HL-60/S4 (cell line): ENCODE results near the gene OR5D13.

Experiments
- in situ Hi-C: fragments of 300-500 bp; cut with MboI; formaldehyde crosslinking; loops from 2 replicates; pipeline ENCODE4 v1.14.3; 2022; ENCODE audit warnings: low sequenced_read_pairs

OR5D13 gene

DNA sequence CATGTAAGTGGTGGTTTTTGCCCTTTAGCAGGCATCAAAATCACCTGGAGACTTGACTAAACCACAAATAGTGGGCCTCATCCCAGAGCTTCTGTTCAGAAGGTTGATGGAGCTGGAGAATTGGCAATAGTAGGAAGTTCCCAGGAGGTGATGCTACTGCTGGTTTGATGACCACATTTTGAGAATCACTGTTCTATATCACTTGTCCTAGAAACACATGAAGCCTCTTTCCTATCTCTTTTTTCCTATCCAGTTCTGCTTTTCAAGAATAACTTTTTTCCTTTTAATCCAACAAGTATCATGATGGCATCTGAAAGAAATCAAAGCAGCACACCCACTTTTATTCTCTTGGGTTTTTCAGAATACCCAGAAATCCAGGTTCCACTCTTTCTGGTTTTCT, at the start of gene OR5D13:
Gene OR5D13 (plus strand): TSS at position 301 of the 400 bp plus-strand sequence. CDS start 0 bp downstream, at position 301.
- in situ Hi-C loops, result no loop called here

- in situ Hi-C loops, result no loop called here
These were observed 46.4 kb upstream of the OR5D13 start for GRCh38 chr11:55726715-55727324.

- in situ Hi-C loops, result no loop called here
These were observed 40.3 kb upstream of the OR5D13 start for GRCh38 chr11:55732936-55733335.

DNA sequence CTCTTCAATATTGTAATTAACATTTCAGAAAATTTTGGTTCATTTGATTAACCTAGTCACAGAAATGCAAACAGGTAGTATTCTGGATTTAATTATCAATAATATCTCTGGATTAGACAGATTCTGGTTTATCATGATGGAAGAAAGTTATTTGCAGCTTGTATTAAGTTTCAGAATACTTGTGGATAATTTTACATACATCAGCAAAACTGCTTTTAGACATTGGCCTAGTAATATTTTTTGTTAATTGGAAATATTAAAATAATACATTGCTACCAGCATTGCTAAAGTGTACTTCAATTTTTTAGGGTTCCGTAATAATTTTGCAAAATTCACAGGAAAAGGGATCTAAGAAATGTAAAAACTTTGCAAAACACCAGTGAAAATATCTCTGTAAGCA, 18.4 kb downstream of the OR5D13 start:
- in situ Hi-C loops, result no loop called here

DNA sequence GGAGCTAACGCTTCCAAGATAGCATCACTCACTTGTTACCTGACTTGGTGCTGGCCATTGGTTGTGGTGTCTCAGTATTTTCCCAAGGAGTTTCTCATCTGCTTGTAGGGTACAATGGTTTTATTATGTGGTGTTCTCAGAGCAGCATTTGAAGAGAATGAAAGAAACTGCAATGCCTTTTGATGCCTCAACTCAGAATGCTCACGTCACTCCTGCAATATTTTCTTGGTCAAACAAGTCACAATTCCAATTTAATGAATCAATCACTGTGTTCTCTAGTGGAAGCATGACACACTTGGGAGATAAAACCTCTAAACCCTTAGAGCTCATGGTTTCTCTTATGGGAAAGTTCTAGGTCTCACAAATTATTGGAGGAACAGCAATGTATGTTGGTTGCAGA, 20.1 kb downstream of the OR5D13 start:
- in situ Hi-C loops, result no loop called here

- in situ Hi-C loops, result no loop called here
These were observed 22.0 kb downstream of the OR5D13 start, which contains the start of gene OR5D14 for GRCh38 chr11:55795256-55795655. OR5D14 (plus strand) TSS chr11:55795556; CDS start chr11:55795556, 0 bp downstream.

GRCh38 chr11:55806248-55806647, 33.0 kb downstream of the OR5D13 start:
- in situ Hi-C loops, result no loop called here

GRCh38 chr11:55811067-55811466, 37.8 kb downstream of the OR5D13 start, which contains the start of gene OR5L1:
OR5L1 (plus strand) TSS chr11:55811367; CDS start chr11:55811467, 100 bp downstream.
- in situ Hi-C loops, result no loop called here

GRCh38 chr11:55819330-55819729, 46.1 kb downstream of the OR5D13 start, which contains the start of gene OR5D18:
OR5D18 (plus strand) TSS chr11:55819630; CDS start chr11:55819630, 0 bp downstream.
- in situ Hi-C loops, result no loop called here
